HCT116 (cell line): ENCODE results near the gene ALKBH1. TPM values are rescaled to one million over a fixed set of nuclear protein-coding genes. Genes with fewer than 3 reads are reported as not detected.

Experiments used
- ATAC-seq: fragments of 200-7000 bp; cut with Tn5 transposase; 2 replicates; pipeline ENCODE4 v1.9.1; 2020; ENCODE audit warnings: mild to moderate bottlenecking, moderate library complexity
- BruUV-seq: library from RNA; stranded (reverse); fragments of 400-500 nt; replicated peaks from 2 replicates; lab custom pipeline; 2021; lab: Mats Ljungman, UMichigan
- CTCF ChIA-PET: fragments of 300-600 bp; sonication (Branson Sonifier 250); formaldehyde crosslinking; loops from one replicate; lab custom pipeline; 2021; ENCODE audit warnings: antibody characterized with exemption; lab: Charles Lee
- POLR2A ChIA-PET: fragments of 300-600, 350-600 bp; sonication (Branson Sonifier 250); formaldehyde crosslinking; loops from one replicate; lab custom pipeline; 2021; ENCODE audit warnings: antibody characterized with exemption; lab: Charles Lee
- RAD21 ChIA-PET, 2 experiments: fragments of 300-600 bp; sonication (Branson Sonifier 250); formaldehyde crosslinking; loops; one replicate each; lab custom pipeline; 2023; ENCODE audit warnings: low total read pairs in 2 of 2; ENCODE audit not compliant: uncharacterized antibody in 2 of 2, unreplicated experiment in 2 of 2, low non-redundant PET in 1 of 2; lab: Charles Lee
- DNase-seq: peaks from one replicate; pipeline ENCODE4 v3.0.0-alpha.2; 2010; ENCODE audit warnings: low read depth, low spot score
- H2AFZ ChIP-seq: fragments of 200-600 bp; shearing (Covaris generic), sonication (generic); 2 replicates; pipeline ENCODE4 v1.6.1; 2017; ENCODE audit warnings: low read depth, mixed run types, mixed read lengths, antibody characterized with exemption, low read length; ENCODE audit not compliant: poor library complexity, severe bottlenecking
- H3K27ac ChIP-seq: 2 replicates; pipeline ENCODE4 v1.5.1; 2012; ENCODE audit warnings: low read depth, low read length
- H3K27me3 ChIP-seq: fragments of 200-600 bp; sonication (generic); 2 replicates; pipeline ENCODE4 v1.6.1; 2016; ENCODE audit warnings: mixed run types, low read length, mixed read lengths; ENCODE audit not compliant: insufficient read depth
- H3K36me3 ChIP-seq, 2 experiments: fragments of 200-500 bp in 1 of 2; fragments of 200-600 bp in 1 of 2; sonication (Bioruptor generic) in 1 of 2; sonication (generic) in 1 of 2; 2 replicates each; pipeline versions ENCODE4 v1.5.1 to v1.6.1; 2014 to 2016; ENCODE audit warnings: low read length in 2 of 2, inconsistent platforms in 1 of 2, mixed read lengths in 1 of 2, mixed run types in 1 of 2; ENCODE audit not compliant: insufficient read depth in 2 of 2, control insufficient read depth in 1 of 2
- H3K4me1 ChIP-seq, 2 experiments: fragments of 200-600 bp in 1 of 2; sonication (generic) in 1 of 2; 2 replicates each; pipeline versions ENCODE4 v1.5.1 to v1.6.1; 2012 to 2017; ENCODE audit warnings: low read length in 2 of 2, inconsistent platforms in 1 of 2, mild to moderate bottlenecking in 1 of 2, mixed read lengths in 1 of 2, mixed run types in 1 of 2, moderate library complexity in 1 of 2; ENCODE audit not compliant: insufficient read depth in 2 of 2, control insufficient read depth in 1 of 2
- H3K4me2 ChIP-seq: fragments of 200-600 bp; sonication (generic); 2 replicates; pipeline ENCODE4 v1.6.1; 2017; ENCODE audit warnings: mixed run types, low read length, mixed read lengths
- H3K4me3 ChIP-seq, 2 experiments: fragments of 200-600 bp in 1 of 2; sonication (generic) in 1 of 2; replicated peaks in 1 of 2; 2 replicates each; pipeline ENCODE4 v1.5.1; 2011 to 2016; ENCODE audit warnings: low read length in 2 of 2, control low read depth in 1 of 2, low read depth in 1 of 2, mild to moderate bottlenecking in 1 of 2, mixed read lengths in 1 of 2, mixed run types in 1 of 2
- H3K79me2 ChIP-seq: fragments of 200-600 bp; sonication (generic); 2 replicates; pipeline ENCODE4 v1.6.1; 2017; ENCODE audit warnings: mild to moderate bottlenecking, mixed run types, low read length, moderate library complexity, mixed read lengths; ENCODE audit not compliant: insufficient read depth
- H3K9ac ChIP-seq: fragments of 200-600 bp; sonication (generic); 2 replicates; pipeline ENCODE4 v1.6.1; 2016; ENCODE audit warnings: low read length, mixed read lengths
- H3K9me2 ChIP-seq: fragments of 200-600 bp; sonication (generic), shearing (Covaris generic); 2 replicates; pipeline ENCODE4 v1.6.1; 2017; ENCODE audit warnings: mixed run types, mild to moderate bottlenecking, moderate library complexity; ENCODE audit not compliant: insufficient read depth
- H3K9me3 ChIP-seq, 2 experiments: fragments of 200-500 bp in 1 of 2; fragments of 200-600 bp in 1 of 2; sonication (Bioruptor generic) in 1 of 2; sonication (generic) in 1 of 2; 2 replicates each; pipeline ENCODE4 v1.6.1; 2014 to 2017; ENCODE audit warnings: low read length in 2 of 2, mixed read lengths in 2 of 2, inconsistent platforms in 1 of 2, low read depth in 1 of 2, mild to moderate bottlenecking in 1 of 2, mixed run types in 1 of 2, moderate library complexity in 1 of 2; ENCODE audit not compliant: control insufficient read depth in 1 of 2, insufficient read depth in 1 of 2
- H4K20me1 ChIP-seq: fragments of 200-600 bp; sonication (generic), shearing (Covaris generic); 2 replicates; pipeline ENCODE4 v1.6.1; 2017; ENCODE audit warnings: mixed run types, mild to moderate bottlenecking, moderate library complexity; ENCODE audit not compliant: insufficient read depth
- EGR1 ChIP-seq: IDR thresholded peaks from 2 replicates; pipeline ENCODE4 v1.6.1; 2012; ENCODE audit warnings: low read depth
- EZH2 ChIP-seq: fragments of 200-600 bp; sonication (generic); IDR thresholded peaks from 2 replicates; pipeline ENCODE4 v1.6.1; 2017; ENCODE audit warnings: antibody characterized with exemption, mixed run types
- JUND ChIP-seq: IDR thresholded peaks from 2 replicates; pipeline ENCODE4 v1.6.1; 2012
- POLR2A ChIP-seq: IDR thresholded peaks from 2 replicates; pipeline ENCODE4 v1.7.0; 2011; ENCODE audit warnings: borderline replicate concordance; ENCODE audit not compliant: insufficient read depth, insufficient read length; ENCODE audit errors: extremely low read depth
- POLR2AphosphoS5 ChIP-seq: IDR thresholded peaks from 2 replicates; pipeline ENCODE4 v1.6.1; 2011; ENCODE audit warnings: mild to moderate bottlenecking, low read depth, low read length, moderate library complexity
- REST ChIP-seq: IDR thresholded peaks from 2 replicates; pipeline ENCODE4 v1.6.1; 2012; ENCODE audit warnings: low read depth
- SIN3A ChIP-seq: IDR thresholded peaks from 2 replicates; pipeline ENCODE4 v1.6.1; 2012; ENCODE audit warnings: low read depth
- intact Hi-C: fragments of 100-400 bp; cut with micrococcal nuclease; formaldehyde crosslinking; loops from 2 replicates; pipeline ENCODE4 v1.10.0; 2022
- total RNA-seq: library from RNA; stranded (reverse); gene quantifications from one replicate; pipeline ENCODE4 v1.2.1, GENCODE V29; 2021; ENCODE audit not compliant: unreplicated experiment
- TF ChIP-seq, protein P1 (sequence below): IDR thresholded peaks from 2 replicates; pipeline ENCODE4 v1.6.1; 2011; ENCODE audit warnings: mild to moderate bottlenecking, low read length, moderate library complexity; ENCODE audit not compliant: insufficient replicate concordance; ENCODE audit errors: extremely low read depth

The ALKBH1 gene
- total RNA-seq, 1 experiment from 2014 or later: 14.4 TPM

GRCh38 chr14:77649326-77649725 is 58.5 kb downstream of the ALKBH1 start:
- ChIA-PET RAD21 (no interaction called here), POLR2A (no interaction called here), CTCF (no interaction called here)
- no peaks in the 10 kb centered on the region for H3K9me3 ChIP-seq
- DNase-seq (no peak), ATAC-seq (no peak)
- no peaks in the 10 kb centered on the region for H3K27me3 ChIP-seq
- BruUV-seq: no TSS peak
- no peak for TF ChIP-seq POLR2A
- TF ChIP-seq SIN3A: no peak
- TF ChIP-seq JUND: no peak
- no peak for TF ChIP-seq POLR2AphosphoS5
- no peak for TF ChIP-seq REST
- no peak for TF ChIP-seq EGR1
- no peak for TF ChIP-seq EZH2
- TF ChIP-seq, protein P1, sequence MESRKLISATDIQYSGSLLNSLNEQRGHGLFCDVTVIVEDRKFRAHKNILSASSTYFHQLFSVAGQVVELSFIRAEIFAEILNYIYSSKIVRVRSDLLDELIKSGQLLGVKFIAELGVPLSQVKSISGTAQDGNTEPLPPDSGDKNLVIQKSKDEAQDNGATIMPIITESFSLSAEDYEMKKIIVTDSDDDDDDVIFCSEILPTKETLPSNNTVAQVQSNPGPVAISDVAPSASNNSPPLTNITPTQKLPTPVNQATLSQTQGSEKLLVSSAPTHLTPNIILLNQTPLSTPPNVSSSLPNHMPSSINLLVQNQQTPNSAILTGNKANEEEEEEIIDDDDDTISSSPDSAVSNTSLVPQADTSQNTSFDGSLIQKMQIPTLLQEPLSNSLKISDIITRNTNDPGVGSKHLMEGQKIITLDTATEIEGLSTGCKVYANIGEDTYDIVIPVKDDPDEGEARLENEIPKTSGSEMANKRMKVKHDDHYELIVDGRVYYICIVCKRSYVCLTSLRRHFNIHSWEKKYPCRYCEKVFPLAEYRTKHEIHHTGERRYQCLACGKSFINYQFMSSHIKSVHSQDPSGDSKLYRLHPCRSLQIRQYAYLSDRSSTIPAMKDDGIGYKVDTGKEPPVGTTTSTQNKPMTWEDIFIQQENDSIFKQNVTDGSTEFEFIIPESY: no peak
- H4K20me1 ChIP-seq: no peaks in the 10 kb centered on the region
- no peaks in the 10 kb centered on the region for H3K9me2 ChIP-seq
- intact Hi-C loops: no loop called here
- no peaks in the 10 kb centered on the region for H3K4me1 ChIP-seq
- no peak overlapping the region for H3K9ac ChIP-seq
- no peak overlapping the region for H3K27ac ChIP-seq
- H3K79me2 ChIP-seq: no peaks in the 10 kb centered on the region
- no peak overlapping the region for H3K4me2 ChIP-seq
- H3K4me3 ChIP-seq: no peak overlapping the region
- no peak overlapping the region for H2AFZ ChIP-seq
- H3K36me3 ChIP-seq: no peaks in the 10 kb centered on the region
